ENCODE data around the gene WFDC9.

- no peak for TF ChIP-seq EP300 (IDR thresholded peaks at IDR 0.05)
- TF ChIP-seq POLR2AphosphoS5 (IDR thresholded peaks at IDR 0.05) = no peak
- no peak for TF ChIP-seq POLR2A (IDR thresholded peaks at IDR 0.05)
- TF ChIP-seq CTCF (IDR thresholded peaks at IDR 0.05) = no peak
Observed at GRCh38 chr20:45578231-45578630, 52.9 kb downstream of the WFDC9 start.
